SIG-M5 treated with dmso at 0.1 percent for 504 hours (cell line): ENCODE measurements around the gene ARL8A.
"Not testable (repeated sequence)": the region's sequence is repeated elsewhere in the genome, so short reads cannot be mapped to it uniquely, and the experiment has no call there.

Experiments
- DNase-seq: peaks from one replicate; lab custom pipeline; 2025; ENCODE audit not compliant: unreplicated experiment; lab: John Stamatoyannopoulos, UW

Gene ARL8A

GRCh38 chr1:202159534-202160371 lies 15.2 kb upstream of the ARL8A start:
- DNase-seq: peak; percentile 74

DNA sequence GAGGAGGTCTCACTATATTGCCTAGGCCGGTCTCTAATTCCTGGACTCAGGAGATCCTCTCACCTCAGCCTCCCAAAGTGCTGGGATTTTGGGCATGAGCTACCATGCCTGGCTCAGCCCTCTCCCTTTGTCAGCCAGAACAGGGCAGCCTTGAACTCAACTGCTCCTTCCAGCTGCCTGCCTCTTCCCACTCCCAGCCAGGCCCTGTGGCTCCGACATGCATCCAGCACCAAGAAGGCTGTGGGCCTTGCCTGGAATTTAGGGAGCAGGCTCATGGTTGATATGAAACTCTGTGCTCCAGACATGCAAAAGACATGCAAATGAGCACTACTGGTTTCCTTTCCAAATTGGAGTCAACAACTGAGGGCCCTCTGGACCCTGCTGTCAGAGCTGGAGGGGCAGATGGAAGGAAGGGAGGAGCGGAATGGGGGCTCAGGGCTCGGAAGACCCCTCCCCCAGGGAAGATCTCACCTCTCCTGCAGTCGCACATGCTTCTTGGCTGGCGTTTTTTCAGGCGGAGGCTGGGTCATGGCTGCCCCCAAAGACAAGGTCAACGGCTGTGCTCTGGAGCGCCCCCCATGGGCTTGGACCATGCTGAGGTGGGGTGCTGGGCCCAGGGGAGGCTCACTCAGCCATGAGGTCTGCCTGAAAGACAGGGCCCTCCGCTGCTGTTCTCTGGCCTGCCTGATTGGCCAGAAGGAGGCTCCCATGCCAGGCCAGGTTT lies 14.4 kb upstream of the ARL8A start:
- peak; percentile 73 for DNase-seq

DNA sequence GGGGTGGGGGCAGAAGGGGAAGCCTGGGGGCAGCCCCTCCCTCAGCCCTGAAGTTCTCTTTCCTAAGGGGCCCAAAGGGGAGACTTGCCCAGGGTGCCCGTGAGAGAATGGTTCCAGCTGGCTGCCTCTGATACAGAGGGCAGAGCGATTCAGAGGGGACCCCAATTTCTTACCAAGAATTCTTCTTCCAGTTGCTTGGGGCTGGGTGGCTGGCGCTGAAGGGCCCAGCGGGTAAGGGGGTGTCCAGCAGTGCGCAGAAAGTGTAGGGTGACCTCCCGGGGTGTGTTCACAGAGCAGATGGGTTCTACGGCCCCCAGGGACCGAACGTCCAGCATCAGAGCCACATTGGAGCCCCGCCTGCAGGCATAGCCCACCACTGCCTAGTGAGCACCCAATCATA lies 13.4 kb upstream of the ARL8A start:
- DNase-seq: no peak

- no peak for DNase-seq
Measured at GRCh38 chr1:202156590-202156989, 12.1 kb upstream of the ARL8A start.

DNA sequence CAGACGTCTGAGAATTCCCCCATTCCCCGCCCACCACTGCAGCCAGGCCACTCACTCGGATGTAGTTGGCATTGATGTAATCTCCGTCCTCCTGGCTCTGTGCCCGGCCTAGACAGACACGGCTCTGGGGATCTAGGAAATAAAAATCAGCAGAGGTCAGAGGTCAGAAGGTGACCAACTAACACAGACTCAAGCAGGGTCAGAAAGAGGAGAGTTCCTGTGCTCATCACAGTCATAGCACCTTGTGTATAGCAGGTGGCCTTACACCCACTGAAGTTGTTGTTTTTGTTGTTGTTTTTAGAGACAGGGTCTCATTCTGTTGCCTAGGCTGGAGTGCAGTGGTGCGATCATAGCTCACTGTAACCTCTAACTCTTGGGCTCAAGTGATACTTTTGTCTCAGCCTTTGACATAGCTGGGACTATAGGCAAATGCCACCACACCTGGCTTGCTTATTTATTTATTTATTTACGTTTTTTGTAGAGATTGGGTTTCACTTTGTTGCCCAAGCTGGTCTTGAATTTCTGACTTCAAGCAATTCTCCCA lies 11.0 kb upstream of the ARL8A start:
- peak; percentile 62 for DNase-seq

GRCh38 chr1:202154766-202155477 lies 10.4 kb upstream of the ARL8A start:
- DNase-seq: peak; percentile 88

DNA sequence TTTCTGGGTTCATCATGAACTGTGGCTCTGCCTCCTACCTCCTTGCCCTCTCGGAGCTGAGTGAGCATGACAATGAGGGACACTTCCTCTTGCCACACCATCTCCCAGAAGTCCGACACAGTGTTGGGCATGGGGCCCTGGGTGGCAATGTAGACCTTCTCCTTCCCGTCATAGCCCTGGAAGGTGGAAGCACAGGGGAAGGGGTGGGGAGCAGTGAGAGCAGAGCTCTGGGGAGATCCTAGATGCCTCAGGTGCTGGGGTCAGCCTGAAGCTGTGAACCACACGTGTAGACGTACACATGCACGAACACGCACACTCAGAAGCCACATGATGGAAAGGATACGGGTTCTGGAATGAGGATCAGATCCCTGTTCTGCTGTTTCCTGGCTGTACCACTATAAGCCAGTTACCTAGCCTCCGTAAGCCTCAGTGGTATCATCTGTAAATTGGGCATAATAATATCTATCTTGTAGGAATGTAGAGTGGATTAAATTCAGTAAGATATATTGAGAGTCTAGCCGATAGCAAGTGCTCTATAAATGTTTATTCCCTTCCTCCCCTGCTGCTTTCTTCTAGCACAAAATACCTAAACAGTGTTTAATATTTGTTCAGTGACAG lies 9.7 kb upstream of the ARL8A start:
- DNase-seq: no peak

DNA sequence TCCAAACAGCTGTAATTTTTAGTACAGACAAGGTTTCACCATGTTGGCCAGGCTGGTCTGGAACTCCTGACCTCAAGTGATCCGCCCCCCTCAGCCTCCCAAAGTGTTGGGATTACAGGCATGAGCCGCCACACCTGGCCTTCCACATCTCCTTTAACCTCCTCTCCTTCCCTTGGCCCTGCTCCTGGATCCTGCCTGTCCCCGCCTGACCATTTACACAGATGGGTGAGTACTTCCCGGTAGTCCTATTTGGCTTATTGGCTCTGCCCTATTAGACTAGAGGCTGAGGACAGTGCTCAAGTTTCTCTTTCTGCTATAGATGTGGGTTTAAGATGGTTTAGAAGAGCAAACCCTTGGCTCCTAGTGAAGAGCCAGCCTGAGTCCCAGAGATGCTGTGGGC lies 8.7 kb upstream of the ARL8A start:
- DNase-seq: no peak

GRCh38 chr1:202152399-202152798 lies 7.9 kb upstream of the ARL8A start:
- no peak for DNase-seq

- DNase-seq: no peak
Measured at GRCh38 chr1:202151045-202151444, 6.5 kb upstream of the ARL8A start.

DNA sequence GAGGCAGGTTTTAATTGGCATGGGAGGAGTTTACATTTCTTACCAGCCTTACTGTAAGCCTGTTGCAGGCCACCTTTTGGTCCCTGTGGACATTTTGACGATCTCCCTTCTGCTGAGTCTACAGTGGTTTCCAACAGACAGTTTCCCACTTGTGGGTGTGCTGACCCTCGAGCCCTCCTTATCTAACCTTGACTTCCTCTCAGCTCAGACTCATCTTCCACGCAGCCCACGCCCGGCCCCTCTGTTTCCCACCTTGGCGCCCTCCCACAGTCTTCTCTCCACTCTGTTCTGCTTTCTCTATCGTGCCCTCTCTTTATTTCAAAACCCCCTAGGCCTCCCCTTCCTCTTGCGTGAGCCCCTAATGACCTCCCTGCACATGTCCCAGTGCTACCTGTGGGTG lies 6.1 kb upstream of the ARL8A start:
- no peak for DNase-seq

- no peak for DNase-seq
Measured at GRCh38 chr1:202150187-202150586, 5.7 kb upstream of the ARL8A start.

DNA sequence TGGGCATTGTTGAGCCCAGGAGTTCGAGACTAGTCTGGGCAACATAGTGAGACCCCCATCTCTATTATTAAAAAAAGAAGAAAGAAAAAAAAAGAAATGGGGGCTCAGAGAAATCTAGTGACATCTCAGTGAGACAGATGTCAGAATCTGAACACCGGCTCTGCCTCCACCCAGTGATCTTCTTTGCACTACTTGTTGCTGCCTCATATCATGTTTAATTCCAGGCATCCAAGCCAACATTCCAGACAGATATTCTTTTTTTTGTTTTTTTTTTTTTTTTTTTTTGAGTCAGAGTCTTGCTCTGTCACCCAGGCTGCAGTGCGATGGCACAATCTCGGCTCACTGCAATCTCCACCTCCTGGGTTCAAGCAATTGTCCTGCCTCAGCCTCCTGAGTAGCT lies 5.0 kb upstream of the ARL8A start:
- no peak for DNase-seq

DNA sequence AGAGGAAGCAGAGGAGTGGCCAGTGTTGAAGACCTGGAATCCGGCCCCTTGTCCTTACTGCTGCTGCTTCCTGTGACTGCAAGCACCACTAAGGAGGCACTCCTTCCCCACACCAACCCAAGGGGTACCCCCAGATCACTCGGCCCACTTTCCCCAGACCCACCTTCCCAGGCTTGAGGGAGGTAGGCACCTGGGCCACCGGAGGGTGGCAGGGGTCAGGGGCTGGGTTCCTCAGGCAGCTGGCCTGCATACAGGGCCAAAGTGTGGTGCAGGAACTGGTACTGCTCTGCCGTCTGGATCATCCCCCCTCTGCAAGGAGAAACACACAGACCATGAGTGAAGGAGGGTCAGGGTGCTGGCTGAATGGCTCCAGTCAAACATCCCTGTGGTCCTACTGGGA lies 3.9 kb upstream of the ARL8A start:
- no peak for DNase-seq

DNA sequence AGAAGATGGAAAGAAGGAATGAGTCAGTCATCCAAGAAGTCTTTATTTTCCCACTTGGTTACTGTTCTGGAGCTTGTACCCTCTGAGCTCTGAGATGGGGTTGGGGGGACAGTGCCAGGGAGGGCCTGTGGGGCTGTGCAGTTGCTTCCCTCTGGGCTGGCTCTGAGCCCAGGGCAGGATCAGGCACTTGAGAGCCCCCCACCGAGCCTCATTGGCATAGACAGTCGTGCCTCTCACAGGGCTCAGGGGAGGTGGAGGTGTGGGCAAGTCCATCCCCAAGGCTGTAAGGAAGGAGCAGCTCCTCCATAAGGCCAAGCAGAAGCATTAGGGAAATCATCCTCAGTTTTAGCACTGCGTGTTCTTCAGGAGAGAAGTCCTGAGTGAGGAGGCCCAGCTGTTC lies 2.5 kb upstream of the ARL8A start:
- DNase-seq: no peak

GRCh38 chr1:202146279-202146678 lies 1.7 kb upstream of the ARL8A start:
- no peak for DNase-seq

DNA sequence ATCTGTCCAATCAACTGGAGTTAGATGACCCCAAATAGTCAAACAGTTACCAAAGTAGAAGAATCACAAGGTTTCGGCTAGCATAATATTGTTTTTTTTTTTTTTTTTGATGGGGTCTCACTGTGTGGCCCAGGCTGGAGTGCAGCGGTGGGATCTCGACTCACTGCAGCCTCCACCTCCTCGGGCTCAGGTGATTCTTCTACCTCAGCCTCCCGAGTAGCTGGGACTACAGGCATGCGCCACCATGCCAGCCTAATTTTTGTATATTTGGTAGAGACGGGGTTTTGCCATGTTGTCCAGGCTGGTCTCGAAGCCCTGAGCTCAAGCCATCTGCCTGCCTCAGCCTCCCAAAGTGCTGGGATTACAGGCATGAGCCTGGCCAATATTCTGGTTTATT lies 1.2 kb upstream of the ARL8A start:
- DNase-seq: not testable (repeated sequence)

DNA sequence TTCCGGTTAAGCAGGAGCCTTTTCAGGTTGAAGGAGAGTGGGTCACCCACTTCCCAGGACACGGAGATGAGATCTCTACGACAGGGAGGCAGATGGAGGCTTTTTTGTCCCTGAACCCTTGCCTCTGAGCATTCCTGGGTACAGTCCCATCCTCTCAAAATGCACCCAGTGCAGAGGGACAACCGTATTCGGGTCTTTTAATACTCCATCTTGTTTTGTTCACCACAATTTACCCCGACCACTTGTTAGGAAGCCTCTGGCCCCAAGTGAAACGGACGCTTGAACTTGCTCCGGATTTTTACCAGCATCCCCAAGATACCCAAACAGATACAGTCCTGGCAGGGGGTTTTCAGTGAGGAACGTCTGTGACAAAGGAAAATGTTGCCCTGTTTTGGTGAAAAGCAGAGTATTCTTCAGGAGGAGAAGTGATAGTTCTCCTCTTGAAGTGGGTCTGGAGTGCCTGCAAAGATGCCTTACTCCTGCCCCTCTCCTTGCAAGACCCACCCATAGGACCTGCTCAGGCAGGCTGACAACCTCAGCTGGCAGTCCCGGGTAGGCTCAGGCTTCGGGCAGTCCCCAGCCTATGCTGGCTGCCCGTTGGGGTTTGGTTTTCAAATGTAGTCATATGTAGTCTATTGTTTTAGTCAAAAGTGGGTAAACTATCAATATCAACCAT lies 669 bp upstream of the ARL8A start:
- DNase-seq: peak; percentile 68

GRCh38 chr1:202143768-202144401 lies 652 bp downstream of the ARL8A start:
- DNase-seq: peak; percentile 73
